CD14-positive monocyte (primary cell): ENCODE measurements around the gene SEC16A. TPM values are rescaled to one million over a fixed set of nuclear protein-coding genes. Genes with fewer than 3 reads are reported as not detected.

ENCODE experiments used
- DNase-seq, 3 donors: peaks; one replicate each; pipeline ENCODE4 v3.0.0-alpha.2; 2011 to 2022
- H2AFZ ChIP-seq: 2 replicates; pipeline ENCODE4 v1.6.0; 2012; ENCODE audit warnings: mild to moderate bottlenecking, low read depth, low read length, inconsistent platforms; ENCODE audit not compliant: insufficient read depth, poor library complexity, severe bottlenecking
- H3K27ac ChIP-seq, 2 donors: 1 replicate in 1 of 2; 2 replicates in 1 of 2; pipeline ENCODE4 v1.5.1; 2012 to 2013; ENCODE audit warnings: low read length in 2 of 2, control low read depth in 1 of 2, inconsistent platforms in 1 of 2, low read depth in 1 of 2, mild to moderate bottlenecking in 1 of 2
- H3K27me3 ChIP-seq, 2 donors: one replicate each; pipeline versions ENCODE4 v1.6.0 to v1.6.1; 2011 to 2013; ENCODE audit warnings: low read length in 2 of 2; ENCODE audit not compliant: control insufficient read depth in 2 of 2, insufficient read depth in 2 of 2
- H3K36me3 ChIP-seq, 2 donors: replicated peaks in 1 of 2; 1 replicate in 1 of 2; 2 replicates in 1 of 2; pipeline versions ENCODE4 v1.5.1 to v1.6.1; 2012 to 2013; ENCODE audit warnings: low read length in 2 of 2, control low read depth in 1 of 2, inconsistent platforms in 1 of 2, mild to moderate bottlenecking in 1 of 2; ENCODE audit not compliant: insufficient read depth in 2 of 2, control insufficient read depth in 1 of 2
- H3K4me1 ChIP-seq, 2 donors: 1 replicate in 1 of 2; 2 replicates in 1 of 2; pipeline versions ENCODE4 v1.5.1 to v1.6.1; 2012 to 2013; ENCODE audit warnings: low read length in 2 of 2, control low read depth in 1 of 2, inconsistent platforms in 1 of 2, mild to moderate bottlenecking in 1 of 2, moderate library complexity in 1 of 2; ENCODE audit not compliant: insufficient read depth in 2 of 2, control insufficient read depth in 1 of 2
- H3K4me2 ChIP-seq: replicated peaks from 2 replicates; pipeline ENCODE3; 2012; ENCODE audit warnings: low read length, moderate library complexity, mild to moderate bottlenecking; ENCODE audit not compliant: poor library complexity, severe bottlenecking; ENCODE audit errors: extremely low read depth
- H3K4me3 ChIP-seq, 3 experiments: fragments of 200-600 bp in 1 of 3; sonication (generic) in 1 of 3; replicated peaks in 1 of 3; 1 replicate in 2 of 3; 2 replicates in 1 of 3; pipeline ENCODE4 v1.5.1; 2011 to 2013; ENCODE audit warnings: low read length in 3 of 3, mild to moderate bottlenecking in 3 of 3, control low read depth in 2 of 3, low read depth in 2 of 3, inconsistent platforms in 1 of 3, moderate library complexity in 1 of 3
- H3K79me2 ChIP-seq: 2 replicates; pipeline ENCODE4 v1.6.0; 2012; ENCODE audit warnings: mild to moderate bottlenecking, control low read depth, inconsistent platforms, low read length, moderate library complexity; ENCODE audit not compliant: insufficient read depth
- H3K9ac ChIP-seq: 2 replicates; pipeline ENCODE4 v1.6.0; 2017; ENCODE audit warnings: low read length, mild to moderate bottlenecking; ENCODE audit not compliant: insufficient read depth, poor library complexity, severe bottlenecking
- H3K9me3 ChIP-seq, 2 donors: replicated peaks in 1 of 2; 1 replicate in 1 of 2; 2 replicates in 1 of 2; pipeline versions ENCODE4 v1.5.1 to v1.6.1; 2012 to 2013; ENCODE audit warnings: low read length in 2 of 2, control low read depth in 1 of 2; ENCODE audit not compliant: control insufficient read depth in 1 of 2, insufficient read depth in 1 of 2
- H4K20me1 ChIP-seq: 2 replicates; pipeline ENCODE4 v1.6.0; 2012; ENCODE audit warnings: mild to moderate bottlenecking, low read length, control low read depth, moderate library complexity; ENCODE audit not compliant: insufficient read depth
- H3K27ac Mint-ChIP-seq, 7 donors: one replicate each; pipeline ENCODE4 v1.8.0; 2020; ENCODE audit warnings: mild to moderate bottlenecking in 7 of 7, mixed read lengths in 7 of 7, moderate library complexity in 6 of 7, inconsistent platforms in 2 of 7
- H3K27me3 Mint-ChIP-seq, 3 donors: one replicate each; pipeline ENCODE4 v1.8.0; 2021 to 2022; ENCODE audit warnings: low read depth in 3 of 3, mild to moderate bottlenecking in 3 of 3, mixed read lengths in 3 of 3, moderate library complexity in 3 of 3, inconsistent platforms in 1 of 3
- H3K36me3 Mint-ChIP-seq, 2 donors: one replicate each; pipeline ENCODE4 v1.8.0; 2020; ENCODE audit warnings: mixed read lengths in 2 of 2, inconsistent platforms in 1 of 2, mild to moderate bottlenecking in 1 of 2
- H3K4me1 Mint-ChIP-seq: one replicate; pipeline ENCODE4 v1.8.0; 2020; ENCODE audit warnings: mild to moderate bottlenecking, mixed read lengths
- H3K4me3 Mint-ChIP-seq, 2 donors: one replicate each; pipeline ENCODE4 v1.8.0; 2020; ENCODE audit warnings: mild to moderate bottlenecking in 2 of 2, mixed read lengths in 2 of 2, moderate library complexity in 1 of 2
- H3K9me3 Mint-ChIP-seq, 7 donors: one replicate each; pipeline ENCODE4 v1.8.0; 2020 to 2022; ENCODE audit warnings: mixed read lengths in 7 of 7, mild to moderate bottlenecking in 6 of 7, moderate library complexity in 6 of 7, inconsistent platforms in 2 of 7
- CTCF ChIP-seq: fragments of 200-600 bp; IDR thresholded peaks from one replicate; pipeline ENCODE4 v1.8.0; 2022; ENCODE audit warnings: antibody characterized with exemption, mild to moderate bottlenecking
- WGBS: methylation state at CpG from one replicate; pipeline ENCODE4 v1.1.5; 2013; ENCODE audit warnings: missing lambda C conversion rate; ENCODE audit not compliant: insufficient coverage; 5-methylcytosine and 5-hydroxymethylcytosine counted together
- intact Hi-C, 2 donors: fragments of 100-400 bp; cut with micrococcal nuclease; formaldehyde crosslinking; loops; one replicate each; pipeline versions ENCODE4 v1.15.0 to v1.15.1; 2023
- polyA plus RNA-seq, 3 donors: library from polyadenylated mRNA; depleted of rRNA in 1 of 3; unstranded in 2 of 3; stranded (reverse) in 1 of 3; fragments of 300-500 nt in 2 of 3; fragments of >200 nt in 1 of 3; fragmentation: Illumina TruSeq in 2 of 3; gene quantifications; 1 replicate in 2 of 3; 2 replicates in 1 of 3; pipeline ENCODE4 v1.2.3, GENCODE V29; 2012 to 2021

The SEC16A gene
- polyA plus RNA-seq, 3 donors, result 11.1 to 36.8 (median 19.1) TPM

- no peaks in the 10 kb centered on the region for H3K9me3 ChIP-seq
- no peak overlapping the region for H3K4me3 Mint-ChIP-seq
- no peaks in the 10 kb centered on the region for H3K27me3 ChIP-seq
- H3K4me2 ChIP-seq, result no peak overlapping the region
- H3K79me2 ChIP-seq, result no peaks in the 10 kb centered on the region
- H3K36me3 ChIP-seq, result peaks cover 94 to 99% of the 10 kb centered on the region in 2 donors
- H3K9me3 Mint-ChIP-seq, result no peaks in the 10 kb centered on the region
- no peaks in the 10 kb centered on the region for H3K4me1 Mint-ChIP-seq
- no peak for DNase-seq
- peaks cover 98% of the 10 kb centered on the region for H4K20me1 ChIP-seq
- H3K36me3 Mint-ChIP-seq, result peaks cover 65 to 91% of the 10 kb centered on the region in 2 donors
- intact Hi-C loops, result no loop called here
- 95% methylated on average over 44 of the region's 46 CpGs for WGBS
- H2AFZ ChIP-seq, result no peak overlapping the region
- no peak for TF ChIP-seq CTCF
- H3K4me3 ChIP-seq, result no peak overlapping the region
- H3K27ac Mint-ChIP-seq, result no peak overlapping the region
- no peak overlapping the region for H3K9ac ChIP-seq
- no peak overlapping the region for H3K27ac ChIP-seq
- no peaks in the 10 kb centered on the region for H3K4me1 ChIP-seq
- H3K27me3 Mint-ChIP-seq, result peaks cover 0 to 2% (median 0%) of the 10 kb centered on the region in 3 donors
Measured at GRCh38 chr9:136499071-136499934, 16.5 kb upstream of the SEC16A start.

- DNase-seq, result no peak
- intact Hi-C loops, result no loop called here
- no peak overlapping the region for H2AFZ ChIP-seq
- H3K27ac ChIP-seq, result no peak overlapping the region
- no peaks in the 10 kb centered on the region for H3K79me2 ChIP-seq
- H3K27me3 ChIP-seq, result no peaks in the 10 kb centered on the region
- WGBS, result 94% methylated on average over 11 of the region's 28 CpGs
- H3K9ac ChIP-seq, result no peak overlapping the region
- Mint-ChIP-seq H3K9me3 (no peaks in the 10 kb centered on the region), H3K27ac (peak overlapping the region in 2 of 7 donors; percentile 51 to 63), H3K4me1 (no peaks in the 10 kb centered on the region), H3K4me3 (no peak overlapping the region), H3K36me3 (peaks cover 55 to 79% of the 10 kb centered on the region in 2 donors), H3K27me3 (peaks cover 0 to 2% (median 0%) of the 10 kb centered on the region in 3 donors)
- TF ChIP-seq CTCF, result no peak
- H3K9me3 ChIP-seq, result no peaks in the 10 kb centered on the region
- no peak overlapping the region for H3K4me3 ChIP-seq
- no peaks in the 10 kb centered on the region for H3K4me1 ChIP-seq
- peaks cover 82 to 87% of the 10 kb centered on the region in 2 donors for H3K36me3 ChIP-seq
- H3K4me2 ChIP-seq, result no peak overlapping the region
- peaks cover 98% of the 10 kb centered on the region for H4K20me1 ChIP-seq
Measured at GRCh38 chr9:136497916-136498695, 15.3 kb upstream of the SEC16A start.
